HCT116 (cell line): ENCODE results near the gene CETP.

Experiments
- ATF3 ChIP-seq: IDR thresholded peaks from 2 replicates; pipeline ENCODE4 v1.6.1; 2012
- CTCF ChIP-seq, 3 experiments: fragments of 200-600 bp in 1 of 3; sonication (generic) in 1 of 3; IDR thresholded peaks in 2 of 3; conservative IDR thresholded peaks in 1 of 3; 2 replicates each; pipeline ENCODE4 v1.5.1; 2012 to 2017; ENCODE audit warnings: low read depth in 2 of 3, low read length in 2 of 3, antibody characterized with exemption in 1 of 3, borderline replicate concordance in 1 of 3, control low read depth in 1 of 3, mild to moderate bottlenecking in 1 of 3, mixed read lengths in 1 of 3, mixed run types in 1 of 3, moderate library complexity in 1 of 3; ENCODE audit not compliant: insufficient read depth in 1 of 3
- ELF1 ChIP-seq: IDR thresholded peaks from 2 replicates; pipeline ENCODE4 v1.6.1; 2012; ENCODE audit warnings: low read depth, borderline replicate concordance
- EZH2 ChIP-seq: fragments of 200-600 bp; sonication (generic); IDR thresholded peaks from 2 replicates; pipeline ENCODE4 v1.6.1; 2017; ENCODE audit warnings: antibody characterized with exemption, mixed run types
- POLR2A ChIP-seq: IDR thresholded peaks from 2 replicates; pipeline ENCODE4 v1.7.0; 2011; ENCODE audit warnings: borderline replicate concordance; ENCODE audit not compliant: insufficient read depth, insufficient read length; ENCODE audit errors: extremely low read depth
- POLR2AphosphoS5 ChIP-seq: IDR thresholded peaks from 2 replicates; pipeline ENCODE4 v1.6.1; 2011; ENCODE audit warnings: mild to moderate bottlenecking, low read depth, low read length, moderate library complexity
- RAD21 ChIP-seq: IDR thresholded peaks from 2 replicates; pipeline ENCODE4 v1.6.1; 2012; ENCODE audit warnings: low read depth, mild to moderate bottlenecking
- SP1 ChIP-seq: IDR thresholded peaks from 2 replicates; pipeline ENCODE4 v1.6.1; 2012; ENCODE audit warnings: low read depth
- ZNF274 ChIP-seq: fragments of 200-500 bp; sonication (Bioruptor generic); IDR thresholded peaks from 2 replicates; pipeline ENCODE4 v1.6.1; 2014; ENCODE audit warnings: mild to moderate bottlenecking, low read depth, low read length, inconsistent platforms
- TF ChIP-seq, protein P1 (sequence below): IDR thresholded peaks from 2 replicates; pipeline ENCODE4 v1.6.1; 2012; ENCODE audit warnings: low read depth

GRCh38 chr16:56936491-56936890 lies 25.3 kb upstream of the CETP start:
- TF ChIP-seq CTCF (IDR thresholded peaks at IDR 0.05 in 2 of 3, conservative IDR thresholded peaks at IDR 0.05 in 1 of 3; ENCODE audit: borderline replicate concordance in 1 of 3, insufficient read depth in 1 of 3, low read depth in 2 of 3, low read length in 2 of 3) (no peak), ATF3 (no peak), ELF1 (no peak), POLR2A (no peak), POLR2AphosphoS5 (peak; percentile 35; the same call in 1 of the 2 replicates), ZNF274 (no peak), RAD21 (no peak), SP1 (no peak), EZH2 (no peak)
- TF ChIP-seq, protein P1, sequence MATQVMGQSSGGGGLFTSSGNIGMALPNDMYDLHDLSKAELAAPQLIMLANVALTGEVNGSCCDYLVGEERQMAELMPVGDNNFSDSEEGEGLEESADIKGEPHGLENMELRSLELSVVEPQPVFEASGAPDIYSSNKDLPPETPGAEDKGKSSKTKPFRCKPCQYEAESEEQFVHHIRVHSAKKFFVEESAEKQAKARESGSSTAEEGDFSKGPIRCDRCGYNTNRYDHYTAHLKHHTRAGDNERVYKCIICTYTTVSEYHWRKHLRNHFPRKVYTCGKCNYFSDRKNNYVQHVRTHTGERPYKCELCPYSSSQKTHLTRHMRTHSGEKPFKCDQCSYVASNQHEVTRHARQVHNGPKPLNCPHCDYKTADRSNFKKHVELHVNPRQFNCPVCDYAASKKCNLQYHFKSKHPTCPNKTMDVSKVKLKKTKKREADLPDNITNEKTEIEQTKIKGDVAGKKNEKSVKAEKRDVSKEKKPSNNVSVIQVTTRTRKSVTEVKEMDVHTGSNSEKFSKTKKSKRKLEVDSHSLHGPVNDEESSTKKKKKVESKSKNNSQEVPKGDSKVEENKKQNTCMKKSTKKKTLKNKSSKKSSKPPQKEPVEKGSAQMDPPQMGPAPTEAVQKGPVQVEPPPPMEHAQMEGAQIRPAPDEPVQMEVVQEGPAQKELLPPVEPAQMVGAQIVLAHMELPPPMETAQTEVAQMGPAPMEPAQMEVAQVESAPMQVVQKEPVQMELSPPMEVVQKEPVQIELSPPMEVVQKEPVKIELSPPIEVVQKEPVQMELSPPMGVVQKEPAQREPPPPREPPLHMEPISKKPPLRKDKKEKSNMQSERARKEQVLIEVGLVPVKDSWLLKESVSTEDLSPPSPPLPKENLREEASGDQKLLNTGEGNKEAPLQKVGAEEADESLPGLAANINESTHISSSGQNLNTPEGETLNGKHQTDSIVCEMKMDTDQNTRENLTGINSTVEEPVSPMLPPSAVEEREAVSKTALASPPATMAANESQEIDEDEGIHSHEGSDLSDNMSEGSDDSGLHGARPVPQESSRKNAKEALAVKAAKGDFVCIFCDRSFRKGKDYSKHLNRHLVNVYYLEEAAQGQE = no peak
